ENCODE measurements around the gene HDAC4.

- TF ChIP-seq, protein P1, sequence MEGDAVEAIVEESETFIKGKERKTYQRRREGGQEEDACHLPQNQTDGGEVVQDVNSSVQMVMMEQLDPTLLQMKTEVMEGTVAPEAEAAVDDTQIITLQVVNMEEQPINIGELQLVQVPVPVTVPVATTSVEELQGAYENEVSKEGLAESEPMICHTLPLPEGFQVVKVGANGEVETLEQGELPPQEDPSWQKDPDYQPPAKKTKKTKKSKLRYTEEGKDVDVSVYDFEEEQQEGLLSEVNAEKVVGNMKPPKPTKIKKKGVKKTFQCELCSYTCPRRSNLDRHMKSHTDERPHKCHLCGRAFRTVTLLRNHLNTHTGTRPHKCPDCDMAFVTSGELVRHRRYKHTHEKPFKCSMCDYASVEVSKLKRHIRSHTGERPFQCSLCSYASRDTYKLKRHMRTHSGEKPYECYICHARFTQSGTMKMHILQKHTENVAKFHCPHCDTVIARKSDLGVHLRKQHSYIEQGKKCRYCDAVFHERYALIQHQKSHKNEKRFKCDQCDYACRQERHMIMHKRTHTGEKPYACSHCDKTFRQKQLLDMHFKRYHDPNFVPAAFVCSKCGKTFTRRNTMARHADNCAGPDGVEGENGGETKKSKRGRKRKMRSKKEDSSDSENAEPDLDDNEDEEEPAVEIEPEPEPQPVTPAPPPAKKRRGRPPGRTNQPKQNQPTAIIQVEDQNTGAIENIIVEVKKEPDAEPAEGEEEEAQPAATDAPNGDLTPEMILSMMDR (IDR thresholded peaks at IDR 0.05) = no peak
- TF ChIP-seq RORB (CRISPR knock-in tag; IDR thresholded peaks at IDR 0.05) (no peak), NFYB (CRISPR knock-in tag; conservative IDR thresholded peaks at IDR 0.05; ENCODE audit: low read depth) (no peak), GABPB1 (CRISPR knock-in tag; IDR thresholded peaks at IDR 0.05) (no peak)
- TF ChIP-seq, protein P2, sequence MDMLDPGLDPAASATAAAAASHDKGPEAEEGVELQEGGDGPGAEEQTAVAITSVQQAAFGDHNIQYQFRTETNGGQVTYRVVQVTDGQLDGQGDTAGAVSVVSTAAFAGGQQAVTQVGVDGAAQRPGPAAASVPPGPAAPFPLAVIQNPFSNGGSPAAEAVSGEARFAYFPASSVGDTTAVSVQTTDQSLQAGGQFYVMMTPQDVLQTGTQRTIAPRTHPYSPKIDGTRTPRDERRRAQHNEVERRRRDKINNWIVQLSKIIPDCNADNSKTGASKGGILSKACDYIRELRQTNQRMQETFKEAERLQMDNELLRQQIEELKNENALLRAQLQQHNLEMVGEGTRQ (CRISPR knock-in tag; IDR thresholded peaks at IDR 0.05) = no peak
These were observed 34.1 kb downstream of the HDAC4 start for GRCh38 chr2:239366740-239367139.

Measured in WTC11 (cell line).